D721Med (cell line): ENCODE results near the gene SCAF8.

Experiments
- DNase-seq: peaks from one replicate; pipeline ENCODE4 v3.0.0; 2011; ENCODE audit warnings: low spot score; ENCODE audit not compliant: insufficient read length
- FAIRE-seq: peaks from 2 replicates; lab custom pipeline; 2011; peaks lifted over from hg19 to GRCh38; lab: Jason Lieb, UNC
- CTCF ChIP-seq: IDR thresholded peaks from 2 replicates; pipeline ENCODE4 v1.5.1; 2012; ENCODE audit warnings: mild to moderate bottlenecking, control low read depth; ENCODE audit not compliant: insufficient read depth; ENCODE audit errors: missing control alignments

Gene SCAF8

GRCh38 chr6:154840363-154840762 lies 107.1 kb downstream of the SCAF8 start:
- no peak for TF ChIP-seq CTCF
- no peak for FAIRE-seq
- DNase-seq: no peak

- no peak for TF ChIP-seq CTCF
- FAIRE-seq: no peak
- no peak for DNase-seq
Observed at GRCh38 chr6:154841109-154841508, 107.9 kb downstream of the SCAF8 start.

GRCh38 chr6:154842833-154843232 lies 109.6 kb downstream of the SCAF8 start:
- FAIRE-seq (no peak), DNase-seq (no peak)
- no peak for TF ChIP-seq CTCF

- DNase-seq: no peak
- peak; percentile 44 for FAIRE-seq
- no peak for TF ChIP-seq CTCF
Observed at GRCh38 chr6:154847318-154847717, 114.1 kb downstream of the SCAF8 start.

- DNase-seq (no peak), FAIRE-seq (no peak)
- no peak for TF ChIP-seq CTCF
Observed at GRCh38 chr6:154848580-154848979, 115.4 kb downstream of the SCAF8 start.

GRCh38 chr6:154849475-154849874 lies 116.3 kb downstream of the SCAF8 start:
- no peak for TF ChIP-seq CTCF
- DNase-seq (no peak), FAIRE-seq (no peak)

- TF ChIP-seq CTCF: no peak
- DNase-seq (no peak), FAIRE-seq (no peak)
Observed at GRCh38 chr6:154852687-154853086, 119.5 kb downstream of the SCAF8 start.
